22Rv1 (cell line): ENCODE data around the gene MT1G.

Source experiments
- ZFX ChIP-seq: fragments of 450-650 bp; IDR thresholded peaks from 2 replicates; pipeline ENCODE4 v1.6.1; 2017; ENCODE audit warnings: antibody characterized with exemption, borderline replicate concordance
- TF ChIP-seq, protein P1 (sequence below): fragments of 450-650 bp; IDR thresholded peaks from 2 replicates; pipeline ENCODE4 v1.5.1; 2017; ENCODE audit warnings: mild to moderate bottlenecking

DNA sequence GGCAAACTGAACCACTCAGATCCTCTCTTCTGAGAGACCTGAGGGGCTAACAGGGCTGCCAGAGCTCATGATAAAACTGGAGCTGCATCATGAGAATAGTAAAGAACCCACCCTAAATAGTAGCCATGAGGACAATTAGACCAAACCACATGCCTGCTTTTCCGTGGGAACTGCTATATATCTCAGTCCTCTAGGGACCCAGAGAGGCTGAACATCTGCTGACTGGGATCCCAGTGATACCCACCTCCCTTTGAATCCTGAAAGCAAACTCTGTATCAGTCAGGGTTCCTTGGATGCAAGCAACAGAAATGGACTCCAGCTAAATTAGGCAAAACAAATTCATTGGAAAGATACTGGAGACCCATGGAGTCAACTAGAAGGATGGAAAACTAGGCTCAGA, 20.9 kb upstream of the MT1G start:
- TF ChIP-seq, protein P1, sequence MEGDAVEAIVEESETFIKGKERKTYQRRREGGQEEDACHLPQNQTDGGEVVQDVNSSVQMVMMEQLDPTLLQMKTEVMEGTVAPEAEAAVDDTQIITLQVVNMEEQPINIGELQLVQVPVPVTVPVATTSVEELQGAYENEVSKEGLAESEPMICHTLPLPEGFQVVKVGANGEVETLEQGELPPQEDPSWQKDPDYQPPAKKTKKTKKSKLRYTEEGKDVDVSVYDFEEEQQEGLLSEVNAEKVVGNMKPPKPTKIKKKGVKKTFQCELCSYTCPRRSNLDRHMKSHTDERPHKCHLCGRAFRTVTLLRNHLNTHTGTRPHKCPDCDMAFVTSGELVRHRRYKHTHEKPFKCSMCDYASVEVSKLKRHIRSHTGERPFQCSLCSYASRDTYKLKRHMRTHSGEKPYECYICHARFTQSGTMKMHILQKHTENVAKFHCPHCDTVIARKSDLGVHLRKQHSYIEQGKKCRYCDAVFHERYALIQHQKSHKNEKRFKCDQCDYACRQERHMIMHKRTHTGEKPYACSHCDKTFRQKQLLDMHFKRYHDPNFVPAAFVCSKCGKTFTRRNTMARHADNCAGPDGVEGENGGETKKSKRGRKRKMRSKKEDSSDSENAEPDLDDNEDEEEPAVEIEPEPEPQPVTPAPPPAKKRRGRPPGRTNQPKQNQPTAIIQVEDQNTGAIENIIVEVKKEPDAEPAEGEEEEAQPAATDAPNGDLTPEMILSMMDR = no peak
- no peak for TF ChIP-seq ZFX
